Measurements from ENCODE around the gene EPHB3. TPM values are rescaled to one million over a fixed set of nuclear protein-coding genes. Genes with fewer than 3 reads are reported as not detected.

The EPHB3 gene
- total and polyA plus RNA-seq, 2 donors (not counting 3 experiments of a cell fraction or from before 2014, with no cell fraction given): 0.01 TPM; not detected in 1

DNA sequence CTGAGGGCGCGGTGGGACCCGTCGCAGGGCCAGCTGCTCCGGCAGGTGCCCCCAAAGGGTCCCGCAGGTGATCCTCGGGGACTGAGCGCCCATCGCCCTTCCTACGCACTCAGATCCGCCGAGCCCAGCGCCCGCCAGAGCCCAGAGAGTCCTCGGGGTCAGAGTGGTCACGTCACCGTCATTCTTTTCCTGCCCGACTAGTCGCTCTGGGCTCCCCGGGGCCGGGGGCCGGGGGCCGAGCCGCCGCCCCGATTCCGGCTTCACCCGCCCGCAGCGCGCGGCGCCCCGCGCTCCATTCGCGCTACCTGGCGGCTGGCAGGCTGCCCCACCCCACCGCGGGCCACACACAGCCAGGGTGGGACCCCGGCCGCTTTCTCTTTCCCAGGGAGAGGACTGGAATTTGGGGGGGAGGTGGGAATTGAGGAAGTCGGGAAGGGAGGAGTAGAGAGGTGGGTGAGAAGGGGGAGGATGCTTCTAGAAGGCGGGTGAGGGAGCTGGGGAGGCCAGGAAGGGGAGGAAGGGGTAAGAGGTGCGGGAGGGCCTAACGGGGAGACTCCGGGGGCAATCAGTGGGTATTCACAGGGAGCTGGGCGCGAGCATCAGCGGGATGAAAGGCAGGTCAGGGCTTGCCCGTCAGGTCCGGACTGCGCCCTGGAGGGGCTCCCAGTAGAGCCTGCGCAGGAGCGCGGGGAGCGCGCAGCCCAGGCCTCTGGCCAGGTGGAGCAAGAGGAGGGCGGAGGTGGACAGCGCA, 36.1 kb upstream of the EPHB3 start:
- Histone ChIP-seq H3K9me3 (replicated peaks; ENCODE audit: control insufficient read depth, insufficient read depth, low read length) (no peaks in the 10 kb centered on the region), H4K20me1 (replicated peaks; ENCODE audit: control insufficient read depth, extremely low read depth, insufficient read depth, low read length) (no peaks in the 10 kb centered on the region), H3K27ac (ENCODE audit: insufficient read depth, low read depth, low read length) (peak overlapping the region; percentile 73), H3K4me2 (ENCODE audit: insufficient read depth, low read length) (peak overlapping the region; percentile 72), H3K9me1 (replicated peaks; ENCODE audit: control insufficient read depth, extremely low read depth, insufficient read depth, low read length) (no peaks in the 10 kb centered on the region), H3K36me3 (ENCODE audit: control insufficient read depth in 2 of 2, extremely low read depth in 1 of 2, insufficient read depth in 2 of 2, low read length in 2 of 2) (no peaks in the 10 kb centered on the region), H3K79me2 (ENCODE audit: control insufficient read depth, insufficient read depth, low read length) (no peaks in the 10 kb centered on the region), H3K27me3 (ENCODE audit: control insufficient read depth in 2 of 2, insufficient read depth in 2 of 2, low read length in 2 of 2) (peaks cover 0 to 6% of the 10 kb centered on the region in 2 experiments), H3K4me3 (replicated peaks in 1 of 3; ENCODE audit: insufficient read depth in 1 of 3, low read depth in 1 of 3, low read length in 3 of 3) (peak overlapping the region; percentile 10 to 49 (median 47)), H2AFZ (ENCODE audit: low read depth, low read length) (peak overlapping the region; percentile 90), H3K4me1 (ENCODE audit: control insufficient read depth, extremely low read depth, insufficient read depth, low read length) (peaks cover 19% of the 10 kb centered on the region), H3K9ac (replicated peaks; ENCODE audit: extremely low read depth, insufficient read depth, low read length) (peak overlapping the region; percentile 54)
- ChIA-PET POLR2A (no interaction called here), CTCF (interaction anchor here (0.6 to 2.0 kb wide), 11 partner anchors 11 to 1700 kb away, joined by 3 to 20 read pairs (median 5); partner anchors contain the start of gene EPHB3)
- TSS peak; percentile 61 for BruUV-seq (replicated peaks)
- FAIRE-seq (no peak), DNase-seq (ENCODE audit: low read depth, low spot score) (no peak)
- dilution Hi-C loops (cut with MboI; ENCODE audit: extremely low pct_ligation_motif_present, low sequenced_read_pairs) (no loop called here), intact Hi-C loops (cut with micrococcal nuclease) (loop anchor here (1.0 kb wide), 1 partner anchor 11 kb away; no protein-coding TSS in a partner anchor)
- TF ChIP-seq EZH2 (IDR thresholded peaks at IDR 0.05; ENCODE audit: borderline replicate concordance, low read depth, low read length, severe bottlenecking): peak; percentile 1
- TF ChIP-seq, protein P1, sequence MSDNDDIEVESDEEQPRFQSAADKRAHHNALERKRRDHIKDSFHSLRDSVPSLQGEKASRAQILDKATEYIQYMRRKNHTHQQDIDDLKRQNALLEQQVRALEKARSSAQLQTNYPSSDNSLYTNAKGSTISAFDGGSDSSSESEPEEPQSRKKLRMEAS (IDR thresholded peaks at IDR 0.05; ENCODE audit: insufficient read depth, insufficient read length): no peak

DNA sequence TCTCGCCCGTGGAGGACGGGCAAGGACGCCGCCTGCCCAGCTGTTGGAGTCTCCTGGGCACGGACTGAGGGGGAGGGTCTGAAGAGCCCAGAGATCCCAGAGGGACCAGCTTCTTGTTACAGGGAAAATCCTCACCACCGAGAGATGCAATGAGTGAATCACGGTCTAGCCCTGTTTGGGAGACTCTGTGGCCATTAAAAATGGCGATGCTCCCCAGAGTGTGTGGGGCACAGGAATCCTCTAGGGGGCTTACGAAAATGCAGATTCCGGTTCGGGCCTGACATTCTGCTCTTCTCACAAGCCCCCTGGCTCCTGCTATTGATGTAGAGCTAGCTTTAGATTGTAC, 35.5 kb upstream of the EPHB3 start:
- no peaks in the 10 kb centered on the region for H3K36me3 ChIP-seq (ENCODE audit: control insufficient read depth in 2 of 2, extremely low read depth in 1 of 2, insufficient read depth in 2 of 2, low read length in 2 of 2)

More for the DNA sequence above, 35.5 kb upstream of the EPHB3 start:
- H3K27ac ChIP-seq (ENCODE audit: insufficient read depth, low read depth, low read length): no peak overlapping the region
- peaks cover 19% of the 10 kb centered on the region for H3K4me1 ChIP-seq (ENCODE audit: control insufficient read depth, extremely low read depth, insufficient read depth, low read length)
- H2AFZ ChIP-seq (ENCODE audit: low read depth, low read length): peak overlapping the region; percentile 90
- TF ChIP-seq, protein P2, sequence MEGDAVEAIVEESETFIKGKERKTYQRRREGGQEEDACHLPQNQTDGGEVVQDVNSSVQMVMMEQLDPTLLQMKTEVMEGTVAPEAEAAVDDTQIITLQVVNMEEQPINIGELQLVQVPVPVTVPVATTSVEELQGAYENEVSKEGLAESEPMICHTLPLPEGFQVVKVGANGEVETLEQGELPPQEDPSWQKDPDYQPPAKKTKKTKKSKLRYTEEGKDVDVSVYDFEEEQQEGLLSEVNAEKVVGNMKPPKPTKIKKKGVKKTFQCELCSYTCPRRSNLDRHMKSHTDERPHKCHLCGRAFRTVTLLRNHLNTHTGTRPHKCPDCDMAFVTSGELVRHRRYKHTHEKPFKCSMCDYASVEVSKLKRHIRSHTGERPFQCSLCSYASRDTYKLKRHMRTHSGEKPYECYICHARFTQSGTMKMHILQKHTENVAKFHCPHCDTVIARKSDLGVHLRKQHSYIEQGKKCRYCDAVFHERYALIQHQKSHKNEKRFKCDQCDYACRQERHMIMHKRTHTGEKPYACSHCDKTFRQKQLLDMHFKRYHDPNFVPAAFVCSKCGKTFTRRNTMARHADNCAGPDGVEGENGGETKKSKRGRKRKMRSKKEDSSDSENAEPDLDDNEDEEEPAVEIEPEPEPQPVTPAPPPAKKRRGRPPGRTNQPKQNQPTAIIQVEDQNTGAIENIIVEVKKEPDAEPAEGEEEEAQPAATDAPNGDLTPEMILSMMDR (IDR thresholded peaks at IDR 0.05; ENCODE audit: extremely low read depth in 1 of 2, insufficient read depth in 1 of 2, low read depth in 1 of 2, low read length in 2 of 2): no peak
- TF ChIP-seq EZH2 (IDR thresholded peaks at IDR 0.05; ENCODE audit: borderline replicate concordance, low read depth, low read length, severe bottlenecking) (no peak), FOS (IDR thresholded peaks at IDR 0.05; ENCODE audit: borderline replicate concordance, insufficient read depth, low read length) (no peak)
- no peaks in the 10 kb centered on the region for H3K79me2 ChIP-seq (ENCODE audit: control insufficient read depth, insufficient read depth, low read length)
- H3K4me2 ChIP-seq (ENCODE audit: insufficient read depth, low read length): no peak overlapping the region
- ChIA-PET CTCF (interaction anchor here (0.6 to 2.0 kb wide), 8 partner anchors 11 to 1699 kb away, joined by 3 to 20 read pairs (median 6); partner anchors contain the start of gene EPHB3), POLR2A (no interaction called here)
- dilution Hi-C loops (cut with MboI; ENCODE audit: extremely low pct_ligation_motif_present, low sequenced_read_pairs): no loop called here
- DNase-seq (ENCODE audit: low read depth, low spot score): no peak
- no peaks in the 10 kb centered on the region for H3K9me3 ChIP-seq (replicated peaks; ENCODE audit: control insufficient read depth, insufficient read depth, low read length)
- peak; percentile 42 for FAIRE-seq
- intact Hi-C loops (cut with micrococcal nuclease): no loop called here
- peaks cover 0 to 6% of the 10 kb centered on the region in 2 experiments for H3K27me3 ChIP-seq (ENCODE audit: control insufficient read depth in 2 of 2, insufficient read depth in 2 of 2, low read length in 2 of 2)
- no TSS peak for BruUV-seq (replicated peaks)
- H4K20me1 ChIP-seq (replicated peaks; ENCODE audit: control insufficient read depth, extremely low read depth, insufficient read depth, low read length): no peaks in the 10 kb centered on the region
- H3K9ac ChIP-seq (replicated peaks; ENCODE audit: extremely low read depth, insufficient read depth, low read length): no peak overlapping the region
- H3K4me3 ChIP-seq (replicated peaks in 1 of 3; ENCODE audit: insufficient read depth in 1 of 3, low read depth in 1 of 3, low read length in 3 of 3): no peak overlapping the region
- H3K9me1 ChIP-seq (replicated peaks; ENCODE audit: control insufficient read depth, extremely low read depth, insufficient read depth, low read length): no peaks in the 10 kb centered on the region

All from endothelial cell of umbilical vein (primary cell).